Stimulated activated CD4-positive, alpha-beta T cell treated with anti-CD3 and anti-CD28 coated beads, TNF-alpha, amount 100 ng/mL, for 1 hour (primary cell): ENCODE results near the gene UST.
"Not testable (repeated sequence)": the region's sequence is repeated elsewhere in the genome, so short reads cannot be mapped to it uniquely, and the experiment has no call there.

Experiments
- DNase-seq, 3 donors: peaks; one replicate each; pipeline ENCODE4 v3.0.0-alpha.2; 2020; ENCODE audit warnings: low read depth in 3 of 3, low spot score in 1 of 3

UST gene

GRCh38 chr6:148998704-148999103 lies 251.9 kb downstream of the UST start:
- no peak for DNase-seq

GRCh38 chr6:148999501-148999900 lies 252.7 kb downstream of the UST start:
- DNase-seq, result no peak

GRCh38 chr6:148999929-149000468 lies 253.2 kb downstream of the UST start:
- no peak for DNase-seq

- DNase-seq, result no peak
Observed at GRCh38 chr6:149001422-149001821, 254.6 kb downstream of the UST start.

GRCh38 chr6:149003560-149003959 lies 256.7 kb downstream of the UST start:
- no peak for DNase-seq

GRCh38 chr6:149004664-149005063 lies 257.8 kb downstream of the UST start:
- DNase-seq, result no peak

GRCh38 chr6:149006236-149006635 lies 259.4 kb downstream of the UST start:
- not testable (repeated sequence) for DNase-seq

GRCh38 chr6:149006671-149007070 lies 259.8 kb downstream of the UST start:
- DNase-seq, result no peak

- no peak for DNase-seq
Observed at GRCh38 chr6:149007846-149008245, 261.0 kb downstream of the UST start.

- no peak for DNase-seq
Observed at GRCh38 chr6:149008741-149009140, 261.9 kb downstream of the UST start.

GRCh38 chr6:149012040-149012545 lies 265.3 kb downstream of the UST start:
- no peak for DNase-seq

GRCh38 chr6:149013586-149014344 lies 266.9 kb downstream of the UST start:
- no peak for DNase-seq

GRCh38 chr6:149014631-149015534 lies 268.1 kb downstream of the UST start:
- DNase-seq, result no peak

- no peak for DNase-seq
Observed at GRCh38 chr6:149015535-149016525, 269.0 kb downstream of the UST start.

- no peak for DNase-seq
Observed at GRCh38 chr6:149016716-149017115, 269.9 kb downstream of the UST start.

GRCh38 chr6:149020319-149020718 lies 273.5 kb downstream of the UST start:
- no peak for DNase-seq

GRCh38 chr6:149024361-149024760 lies 277.5 kb downstream of the UST start:
- DNase-seq, result no peak

GRCh38 chr6:149025061-149025460 lies 278.2 kb downstream of the UST start:
- no peak for DNase-seq

- no peak for DNase-seq
Observed at GRCh38 chr6:149026530-149026942, 279.7 kb downstream of the UST start.

- DNase-seq, result no peak
Observed at GRCh38 chr6:149027484-149027883, 280.7 kb downstream of the UST start.
